ENCODE measurements around the gene PABPC1L.

The PABPC1L gene

GRCh38 chr20:44900231-44900854 lies 9.5 kb upstream of the PABPC1L start:
- no peak for DNase-seq (ENCODE audit: low read depth in 2 of 2)

GRCh38 chr20:44901974-44902373 lies 7.9 kb upstream of the PABPC1L start:
- DNase-seq (ENCODE audit: low read depth in 2 of 2): no peak

- DNase-seq (ENCODE audit: low read depth in 2 of 2): no peak
Measured at GRCh38 chr20:44904377-44904776, 5.5 kb upstream of the PABPC1L start.

GRCh38 chr20:44908987-44909871 lies 631 bp upstream of the PABPC1L start:
- no peak for DNase-seq (ENCODE audit: low read depth in 2 of 2)

- no peak for DNase-seq (ENCODE audit: low read depth in 2 of 2)
Measured at GRCh38 chr20:44910690-44911262, 916 bp downstream of the PABPC1L start.

GRCh38 chr20:44911264-44911921 lies 1.5 kb downstream of the PABPC1L start:
- DNase-seq (ENCODE audit: low read depth in 2 of 2): peak; percentile 11 to 48

- no peak for DNase-seq (ENCODE audit: low read depth in 2 of 2)
Measured at GRCh38 chr20:44912189-44912588, 2.3 kb downstream of the PABPC1L start.

GRCh38 chr20:44914924-44915323 lies 5.1 kb downstream of the PABPC1L start:
- no peak for DNase-seq (ENCODE audit: low read depth in 2 of 2)

GRCh38 chr20:44916586-44916985 lies 6.7 kb downstream of the PABPC1L start:
- DNase-seq (ENCODE audit: low read depth in 2 of 2): no peak

- DNase-seq (ENCODE audit: low read depth in 2 of 2): no peak
Measured at GRCh38 chr20:44917399-44917798, 7.5 kb downstream of the PABPC1L start.

- DNase-seq (ENCODE audit: low read depth in 2 of 2): no peak
Measured at GRCh38 chr20:44918342-44918741, 8.5 kb downstream of the PABPC1L start.

- no peak for DNase-seq (ENCODE audit: low read depth in 2 of 2)
Measured at GRCh38 chr20:44918761-44919160, 8.9 kb downstream of the PABPC1L start.

GRCh38 chr20:44921447-44921846 lies 11.6 kb downstream of the PABPC1L start:
- DNase-seq (ENCODE audit: low read depth in 2 of 2): no peak

- no peak for DNase-seq (ENCODE audit: low read depth in 2 of 2)
Measured at GRCh38 chr20:44924541-44924940, 14.7 kb downstream of the PABPC1L start.

GRCh38 chr20:44928595-44928994 lies 18.7 kb downstream of the PABPC1L start:
- no peak for DNase-seq (ENCODE audit: low read depth in 2 of 2)

GRCh38 chr20:44930517-44931168 lies 20.8 kb downstream of the PABPC1L start:
- no peak for DNase-seq (ENCODE audit: low read depth in 2 of 2)

GRCh38 chr20:44931911-44932310 lies 22.1 kb downstream of the PABPC1L start:
- DNase-seq (ENCODE audit: low read depth in 2 of 2): no peak

GRCh38 chr20:44932916-44933315 lies 23.1 kb downstream of the PABPC1L start:
- DNase-seq (ENCODE audit: low read depth in 2 of 2): no peak

GRCh38 chr20:44936510-44936909 lies 26.6 kb downstream of the PABPC1L start:
- no peak for DNase-seq (ENCODE audit: low read depth in 2 of 2)

- DNase-seq (ENCODE audit: low read depth in 2 of 2): no peak
Measured at GRCh38 chr20:44938637-44939036, 28.8 kb downstream of the PABPC1L start.

GRCh38 chr20:44941120-44941691 lies 31.3 kb downstream of the PABPC1L start:
- no peak for DNase-seq (ENCODE audit: low read depth in 2 of 2)
